SW 1271 (cell line): ENCODE data around the gene SUN2.

Experiments
- DNase-seq, 2 experiments: peaks; one replicate each; lab custom pipeline; 2025; lab: John Stamatoyannopoulos, UW

SUN2 gene

DNA sequence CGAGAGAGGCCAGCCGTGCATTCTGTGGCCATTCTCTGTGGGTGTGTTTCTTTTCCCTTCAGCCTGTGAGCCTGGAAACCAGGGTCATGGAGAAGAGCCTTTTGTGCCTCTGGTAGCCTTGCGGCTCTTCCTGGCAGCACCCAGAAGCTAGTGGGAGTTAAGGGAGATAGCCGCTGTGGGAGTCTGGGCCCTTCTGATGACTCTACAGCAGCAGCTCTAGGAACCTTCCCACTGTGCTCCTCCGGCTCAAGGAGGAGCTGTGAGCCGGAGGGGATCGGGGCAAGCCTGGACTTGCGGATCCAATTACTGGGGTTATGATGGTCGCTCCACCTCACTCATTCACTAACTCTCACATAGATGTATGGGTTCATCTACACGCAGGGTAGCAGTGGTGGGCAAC is 39.5 kb downstream of the SUN2 start:
- no peak for DNase-seq

DNA sequence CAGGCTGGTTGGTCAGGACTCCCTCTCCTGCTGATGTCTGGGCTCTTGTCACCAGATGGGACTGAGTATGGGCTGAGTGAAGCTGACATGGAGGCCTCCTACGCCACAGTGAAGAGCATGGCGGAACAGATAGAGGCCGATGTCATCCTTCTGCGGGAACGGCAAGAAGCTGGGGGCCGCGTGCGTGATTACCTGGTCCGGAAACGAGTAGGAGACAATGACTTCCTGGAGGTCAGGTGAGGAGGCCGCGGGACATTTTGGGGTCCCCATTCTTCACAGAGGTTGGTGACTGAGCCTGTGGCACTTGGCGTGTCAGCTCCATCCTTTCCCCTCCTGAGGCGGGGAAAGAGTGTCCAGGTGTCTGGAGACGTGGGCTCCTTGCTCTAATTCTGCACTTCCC is 39.9 kb downstream of the SUN2 start:
- no peak for DNase-seq

DNA sequence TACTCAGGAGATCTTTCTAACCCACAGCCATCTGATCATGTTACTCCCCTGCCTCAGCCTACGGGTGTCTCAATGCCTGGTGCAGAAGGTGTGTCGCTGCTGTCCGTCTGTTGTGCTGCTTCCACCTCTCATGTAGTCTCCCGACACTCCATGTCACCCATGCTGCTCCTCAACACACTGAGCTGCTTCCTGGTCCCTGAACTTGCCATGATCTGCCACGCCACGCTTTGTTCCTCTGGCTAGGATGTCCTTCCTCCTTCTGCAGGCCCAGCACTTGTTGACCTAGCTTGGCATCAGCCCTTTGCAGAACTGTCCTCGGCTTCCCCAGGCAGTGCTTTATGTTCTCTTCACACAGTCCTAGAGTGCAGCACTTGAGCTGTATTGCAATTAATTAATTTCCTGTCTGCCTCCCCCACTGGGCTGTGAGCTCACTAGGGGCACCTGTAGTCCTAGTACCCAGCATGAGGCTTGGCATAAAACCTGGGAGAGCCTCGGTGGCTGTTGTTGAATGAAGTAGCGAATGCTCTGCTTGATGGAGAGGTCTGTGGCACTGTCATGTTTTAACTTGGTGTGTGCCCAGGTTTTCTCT is 40.5 kb downstream of the SUN2 start:
- no peak for DNase-seq

DNA sequence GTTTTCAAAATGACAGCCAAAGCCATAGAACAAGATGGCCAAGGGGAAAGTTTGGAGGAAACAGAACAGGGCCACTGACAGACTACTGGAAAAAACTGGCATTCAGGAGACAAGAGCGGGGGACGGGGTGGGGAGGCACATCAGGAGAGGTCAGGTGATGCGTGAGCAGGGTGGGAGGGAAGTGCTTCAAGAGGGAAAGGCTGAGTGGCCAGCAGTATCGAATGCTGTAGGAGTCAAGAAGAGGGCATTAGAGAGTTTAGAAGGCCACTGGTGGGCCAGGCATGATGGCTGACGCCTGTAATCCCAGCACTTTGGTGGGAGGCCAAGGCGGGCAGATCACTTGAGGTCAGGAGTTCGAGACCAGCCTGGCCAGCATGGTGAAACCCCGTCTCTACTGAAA is 41.9 kb downstream of the SUN2 start:
- DNase-seq = no peak

DNA sequence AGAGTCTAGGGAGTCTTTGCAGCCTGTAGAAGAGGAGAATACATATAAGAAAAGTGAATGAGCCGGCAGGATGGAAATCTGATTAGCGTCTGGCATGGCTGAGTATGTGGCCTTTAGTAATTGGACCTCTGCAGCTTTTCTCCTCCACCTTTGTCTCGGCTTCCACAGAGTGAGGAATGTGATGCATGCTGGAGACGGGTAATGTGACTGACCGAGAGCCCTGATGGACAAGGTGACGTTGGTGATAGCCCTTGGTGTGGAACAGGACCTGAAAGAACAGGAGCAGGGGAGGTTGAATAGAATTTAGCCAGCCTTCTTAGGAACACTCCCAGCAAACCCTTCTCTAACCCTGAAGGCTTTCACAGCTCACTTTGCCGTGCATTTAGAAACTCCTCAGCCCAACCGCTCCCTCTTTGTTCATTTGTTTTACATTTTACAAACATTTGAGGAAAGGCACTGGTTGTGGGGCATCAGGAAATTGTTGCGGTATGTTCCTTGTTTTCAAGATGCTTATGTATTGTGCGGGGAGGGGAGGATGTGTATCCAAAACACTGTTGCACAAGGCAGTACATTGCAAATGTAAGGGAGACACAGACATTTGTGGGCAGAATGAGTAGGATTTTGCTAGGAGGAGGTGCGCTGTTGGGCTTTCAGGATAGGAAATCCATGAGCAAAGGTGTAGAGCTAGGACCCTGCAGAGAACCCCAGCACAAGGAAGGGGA is 43.2 kb downstream of the SUN2 start:
- no peak for DNase-seq

DNA sequence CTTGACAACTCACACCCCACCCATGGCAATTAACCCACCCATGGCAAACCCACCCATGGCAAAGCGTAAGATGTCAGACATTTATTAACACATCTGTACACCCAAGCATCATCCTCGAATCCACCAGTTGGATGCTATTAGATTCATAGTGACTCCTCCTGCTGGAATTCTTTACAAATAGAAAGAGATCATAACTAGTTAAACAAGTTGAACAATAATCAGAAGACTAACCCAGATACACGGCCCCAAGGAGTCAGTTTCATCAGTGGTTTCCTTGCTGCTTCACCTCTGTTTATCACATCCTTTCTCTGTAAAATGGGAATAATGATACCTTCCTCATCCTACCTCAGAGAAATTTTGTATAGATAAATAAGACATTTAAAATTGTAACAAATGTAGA is 44.9 kb downstream of the SUN2 start:
- DNase-seq = no peak

DNA sequence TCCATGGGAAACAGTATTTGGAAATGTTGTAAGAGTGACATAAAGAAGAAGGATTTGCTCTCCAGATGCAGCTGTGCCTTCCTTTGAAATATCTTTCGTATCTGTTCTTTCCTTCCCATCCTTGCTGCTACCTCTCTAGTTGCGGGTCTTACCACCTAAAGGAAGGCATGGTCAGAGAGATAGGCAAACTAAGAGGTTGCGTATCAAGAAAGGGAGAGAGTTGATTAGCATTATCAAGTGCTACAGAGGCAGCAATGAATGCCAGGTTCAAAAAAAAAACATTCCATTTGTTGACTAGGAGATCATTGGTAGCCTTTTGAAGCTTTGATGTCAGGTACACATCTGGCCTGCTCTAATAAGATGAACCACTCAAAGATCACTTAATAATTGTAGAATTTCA is 45.4 kb downstream of the SUN2 start:
- no peak for DNase-seq

DNA sequence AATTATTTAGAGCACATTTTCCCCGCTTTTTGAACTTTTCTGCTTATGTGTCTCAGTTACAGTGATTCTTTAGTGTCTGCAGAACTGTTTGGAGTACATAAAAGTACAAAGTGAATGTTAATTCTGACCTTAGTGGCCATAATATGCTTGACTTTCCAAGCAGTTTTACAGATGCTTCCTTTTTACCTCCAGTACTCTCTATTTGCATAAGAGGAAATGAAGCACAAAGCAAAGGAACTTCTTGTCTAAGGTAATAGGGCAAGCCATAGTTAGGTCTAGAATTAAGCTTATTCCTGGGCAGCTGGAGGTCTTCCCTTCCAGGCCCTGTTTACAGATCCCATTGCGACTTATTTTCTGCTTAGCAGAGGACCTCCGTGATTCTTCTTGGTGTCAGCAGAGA is 46.5 kb downstream of the SUN2 start:
- DNase-seq = no peak

DNA sequence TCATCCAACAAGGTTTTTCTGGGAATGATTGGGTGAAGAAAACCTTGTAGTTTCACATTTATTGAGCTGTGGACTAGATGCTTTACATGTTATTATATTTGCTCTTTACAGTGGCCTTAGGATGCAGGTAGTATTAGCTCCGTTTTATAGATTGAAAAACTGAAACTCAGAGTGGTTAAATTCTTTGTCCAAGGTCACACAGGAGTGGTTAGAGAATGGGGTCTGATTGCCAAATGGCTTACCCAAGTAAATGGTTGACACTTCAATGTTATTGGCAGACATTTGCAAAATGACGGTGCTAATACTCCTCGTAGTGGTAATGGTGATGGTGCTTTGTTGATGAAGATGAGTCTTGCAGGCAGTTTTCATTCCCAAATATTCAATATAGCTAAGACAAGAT is 47.8 kb downstream of the SUN2 start:
- DNase-seq = no peak

DNA sequence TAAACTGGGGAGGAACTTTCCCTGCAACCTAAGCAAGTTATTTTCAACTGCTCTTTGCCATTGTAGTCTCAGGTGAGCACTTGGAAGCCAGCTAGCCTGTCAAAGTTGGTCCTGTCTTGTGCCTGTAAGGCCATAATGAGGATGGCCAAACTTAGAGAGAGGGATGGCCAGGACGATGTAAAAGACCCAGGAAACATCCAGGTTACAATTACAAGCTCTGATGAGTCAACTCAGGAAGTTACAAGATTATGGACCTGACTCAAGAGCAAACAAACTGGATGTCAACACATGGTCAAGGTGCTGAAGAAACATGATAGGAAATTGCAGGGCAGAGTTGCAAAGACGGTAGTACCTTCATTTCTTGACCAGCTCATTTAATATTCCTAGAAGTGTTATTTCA is 48.5 kb downstream of the SUN2 start:
- DNase-seq = peak in 1 of 2 experiments; percentile 55

DNA sequence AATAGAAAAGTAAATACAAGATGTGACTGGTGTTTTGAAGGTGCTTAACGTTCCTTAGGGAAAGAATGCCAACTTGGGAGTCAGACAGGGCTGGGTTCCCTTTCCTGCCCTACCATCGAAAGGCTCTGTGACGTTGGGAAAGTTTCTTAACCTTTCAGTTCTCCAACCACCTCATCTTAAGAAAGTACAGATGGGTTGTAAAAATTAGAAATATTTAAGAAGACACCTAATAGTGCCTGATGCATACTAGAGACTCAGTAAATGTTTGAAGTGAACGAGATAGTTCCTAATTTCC is 49.0 kb downstream of the SUN2 start:
- no peak for DNase-seq

DNA sequence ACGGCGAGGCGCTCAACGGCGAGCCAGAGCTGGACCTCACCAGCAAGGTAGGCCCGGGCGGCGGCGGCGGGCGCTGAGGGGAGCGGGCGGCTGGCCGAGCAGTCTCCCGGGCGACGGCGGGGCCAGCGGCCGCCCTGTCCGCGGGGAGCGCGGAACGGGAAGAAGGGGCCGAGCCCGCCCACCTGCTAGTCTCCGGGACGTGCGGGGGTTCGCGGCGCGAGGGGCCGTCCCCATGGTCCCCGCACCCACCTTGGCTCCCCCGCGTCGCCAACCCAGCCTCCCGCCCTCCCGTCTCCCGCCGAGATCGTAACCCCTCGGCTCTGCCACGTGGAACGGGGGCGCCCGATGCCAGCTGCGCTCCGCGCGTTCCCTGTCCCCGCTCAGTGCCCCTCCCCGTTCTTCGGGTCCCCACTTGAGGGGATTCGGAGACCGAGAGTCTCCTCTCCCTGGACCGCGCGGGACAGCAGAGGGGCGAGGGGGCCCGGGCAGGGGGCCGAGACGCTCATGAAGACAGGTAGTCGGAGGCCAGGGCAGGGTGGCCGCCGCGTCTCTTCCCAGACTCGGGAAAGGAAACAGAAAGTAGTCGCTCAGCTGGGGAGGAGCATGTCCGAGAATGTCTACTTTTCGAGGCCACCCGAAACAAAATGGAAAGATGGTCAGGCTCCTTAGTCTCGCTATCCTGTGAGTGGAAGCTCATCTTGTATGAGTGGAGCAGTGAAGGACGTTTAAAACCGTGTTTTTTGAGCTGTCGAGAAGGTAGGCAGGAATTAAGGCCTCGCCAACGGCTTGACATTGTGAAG is 49.5 kb downstream of the SUN2 start:
- no peak for DNase-seq

DNA sequence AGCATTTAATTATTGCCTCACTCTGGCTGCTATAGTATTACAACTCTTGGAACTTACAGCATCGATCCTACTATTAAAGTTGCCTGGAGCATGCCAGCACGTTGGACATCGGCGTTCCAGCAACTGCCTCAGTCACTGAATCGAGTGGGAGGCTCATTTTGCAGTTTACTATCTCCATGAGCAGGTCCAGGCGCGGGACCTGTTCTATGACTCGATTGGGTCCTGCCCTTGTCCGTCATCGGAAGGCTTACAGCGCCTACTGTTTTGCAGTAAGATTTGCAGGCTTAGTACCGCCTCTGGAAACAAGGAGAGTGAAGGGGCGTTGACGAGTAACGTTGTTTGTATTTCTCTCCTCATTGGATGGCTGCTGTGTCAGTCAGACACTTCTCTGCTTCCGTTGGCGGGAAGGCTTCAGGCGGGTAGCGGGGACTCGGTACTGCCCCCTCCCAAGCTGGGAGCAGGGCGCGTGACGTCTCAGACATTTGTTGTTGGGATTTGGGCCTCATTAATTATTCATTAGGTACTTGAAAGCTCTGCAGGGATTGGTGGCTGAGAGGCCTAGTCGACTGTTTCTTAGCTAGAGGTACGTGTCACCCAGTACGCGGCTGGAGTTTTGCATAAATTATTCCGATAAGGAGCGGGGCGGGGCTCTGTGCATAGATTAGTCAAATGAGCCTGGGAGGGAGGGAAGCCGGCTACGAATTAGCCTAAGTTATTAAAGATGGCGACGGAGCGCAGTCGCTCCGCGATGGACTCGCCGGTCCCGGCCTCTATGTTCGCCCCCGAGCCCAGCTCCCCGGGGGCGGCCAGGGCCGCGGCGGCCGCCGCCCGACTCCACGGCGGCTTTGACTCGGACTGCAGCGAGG is 50.3 kb downstream of the SUN2 start, which contains the start of gene GTPBP1:
Gene GTPBP1, plus strand, starts transcription at position 710 of the 866 bp plus-strand sequence. Its CDS starts 12 bp downstream, at position 722.
- DNase-seq = peak; percentile 96 to 99

DNA sequence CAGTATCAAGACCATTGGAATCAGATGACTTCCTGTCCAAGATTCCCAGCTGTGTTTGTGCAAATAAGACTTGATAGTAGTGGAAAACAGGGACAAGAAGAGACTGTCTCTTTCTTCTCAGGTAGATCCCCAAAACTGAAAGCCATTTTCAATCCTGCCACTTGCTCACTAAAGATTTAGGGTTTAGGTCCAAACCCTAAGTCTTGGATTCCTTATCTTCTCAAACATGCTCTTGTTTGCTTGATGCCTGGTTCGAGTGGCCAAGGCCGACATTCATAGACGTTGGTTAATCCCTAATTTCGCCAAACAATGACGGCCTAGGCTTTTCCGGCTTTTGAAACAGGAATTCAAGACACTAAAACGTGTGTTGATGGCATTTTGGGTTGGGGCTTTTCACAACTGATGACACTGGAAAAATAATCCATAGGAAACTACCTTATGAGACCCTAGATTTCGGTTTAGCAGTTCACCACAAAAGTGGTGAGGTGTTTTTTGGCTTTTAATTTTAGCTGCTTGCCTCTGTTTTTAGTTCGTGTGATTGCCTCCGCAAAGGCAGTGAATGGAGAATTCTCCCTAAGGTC is 51.1 kb downstream of the SUN2 start:
- DNase-seq = no peak

DNA sequence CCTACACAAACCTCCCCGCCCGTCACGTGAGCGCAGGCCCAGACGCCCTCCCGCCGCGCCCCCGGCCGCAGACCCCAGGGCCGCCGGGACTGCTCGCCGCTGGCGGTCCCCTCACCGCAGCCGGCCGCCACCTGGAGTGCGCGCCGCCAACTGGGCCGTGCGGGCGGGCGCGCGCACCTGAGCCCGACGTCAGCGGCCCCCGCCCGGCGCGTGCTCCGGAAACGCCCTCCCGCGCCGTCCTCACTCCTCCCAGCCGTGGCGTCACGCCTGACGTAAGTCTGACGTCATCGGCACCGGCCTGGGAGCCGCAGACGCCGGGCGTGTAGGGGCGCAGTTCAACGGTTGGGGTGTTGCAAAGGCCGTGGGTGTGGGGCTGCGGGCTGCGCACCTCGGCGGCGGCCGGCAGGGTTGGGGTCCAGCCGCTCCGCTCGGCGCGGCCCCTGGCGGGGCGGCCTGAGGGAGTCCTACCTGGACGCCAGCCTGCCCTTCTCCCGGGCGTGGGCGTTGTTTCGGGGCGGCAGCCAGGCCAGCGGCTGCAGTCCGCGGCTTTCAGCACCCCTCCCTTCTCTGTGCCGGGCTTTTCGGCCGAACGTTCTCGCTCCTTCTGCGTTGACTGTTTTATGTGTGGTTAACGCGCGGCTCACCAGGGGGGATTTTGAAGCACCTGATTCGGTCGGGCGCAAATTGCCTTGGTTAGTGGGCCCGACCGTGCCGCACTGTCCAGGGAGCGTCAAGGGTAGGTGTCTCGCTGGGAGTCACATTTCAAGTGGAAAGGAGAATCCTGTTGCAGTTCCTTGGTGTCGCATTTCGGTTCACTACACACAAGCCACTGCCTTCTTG is 54.8 kb downstream of the SUN2 start, which contains the start of gene JOSD1:
Gene JOSD1, minus strand, starts transcription at position 155 of the 840 bp plus-strand sequence. CDS start 956 bp downstream, outside the sequence.
- DNase-seq = peak; percentile 33 to 67

DNA sequence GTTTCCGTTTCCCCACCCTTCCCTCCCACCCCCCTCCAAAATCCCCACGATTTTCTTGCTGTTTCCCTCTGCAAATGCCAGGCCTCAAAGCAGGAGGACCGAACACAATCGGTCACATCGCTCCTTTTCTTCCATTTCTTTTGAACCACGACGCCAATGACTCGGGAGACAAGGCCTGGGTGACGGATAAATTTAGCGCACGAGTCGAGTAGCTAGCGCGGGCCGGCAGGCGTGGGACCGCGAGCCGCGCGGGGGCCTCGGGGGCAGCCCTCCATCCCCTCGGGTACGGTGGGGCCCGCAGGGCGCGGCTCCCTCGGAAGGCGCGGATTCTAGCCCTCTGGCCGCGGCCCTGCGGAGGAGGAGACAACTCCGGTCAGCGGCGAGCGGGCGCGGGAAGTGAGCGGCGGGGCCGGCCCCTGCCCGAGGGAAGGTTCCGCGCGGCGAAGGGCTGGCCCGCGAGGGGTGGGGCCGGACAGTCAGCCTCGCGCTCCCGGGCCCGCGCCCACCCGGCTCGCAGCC is 55.5 kb downstream of the SUN2 start:
- peak in 1 of 2 experiments; percentile 57 for DNase-seq

DNA sequence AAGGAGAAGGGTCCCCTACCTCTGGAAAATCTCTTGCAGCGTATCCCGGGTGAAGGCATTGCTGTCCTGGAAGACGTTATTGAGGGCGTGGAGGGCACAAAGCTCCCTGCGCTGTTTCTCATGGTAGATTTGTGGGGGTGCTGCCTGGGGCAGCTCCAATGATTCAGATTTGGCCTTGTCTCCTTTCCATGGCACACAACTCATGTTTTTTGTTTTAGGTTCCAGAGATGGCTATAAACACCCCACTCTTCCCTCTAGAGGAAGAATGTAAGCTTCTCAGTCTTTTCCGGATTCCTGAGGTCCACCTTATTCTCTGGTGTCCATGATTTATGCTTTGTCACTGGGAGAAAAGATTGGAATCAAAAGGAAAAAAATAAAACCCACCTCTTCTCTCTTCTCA is 56.0 kb downstream of the SUN2 start:
- peak in 1 of 2 experiments; percentile 19 for DNase-seq

DNA sequence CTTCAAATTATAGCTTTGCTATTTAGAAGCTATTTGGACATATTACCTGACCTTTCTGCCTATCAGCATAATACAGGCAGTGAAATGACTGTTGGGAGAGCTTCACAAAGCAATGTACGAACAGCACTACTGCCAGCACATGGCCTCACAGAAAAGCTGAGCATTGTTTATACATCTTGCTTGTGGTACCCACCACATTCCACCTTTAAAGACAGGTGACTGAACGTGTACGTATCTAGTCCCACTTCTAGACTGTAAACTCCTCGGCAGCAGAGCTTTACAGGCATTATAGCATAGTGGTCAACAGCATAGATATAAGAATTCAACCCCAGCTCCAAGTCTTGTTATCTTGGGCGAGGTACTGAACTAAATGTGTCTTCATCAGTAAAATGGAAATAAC is 56.7 kb downstream of the SUN2 start:
- DNase-seq = no peak

DNA sequence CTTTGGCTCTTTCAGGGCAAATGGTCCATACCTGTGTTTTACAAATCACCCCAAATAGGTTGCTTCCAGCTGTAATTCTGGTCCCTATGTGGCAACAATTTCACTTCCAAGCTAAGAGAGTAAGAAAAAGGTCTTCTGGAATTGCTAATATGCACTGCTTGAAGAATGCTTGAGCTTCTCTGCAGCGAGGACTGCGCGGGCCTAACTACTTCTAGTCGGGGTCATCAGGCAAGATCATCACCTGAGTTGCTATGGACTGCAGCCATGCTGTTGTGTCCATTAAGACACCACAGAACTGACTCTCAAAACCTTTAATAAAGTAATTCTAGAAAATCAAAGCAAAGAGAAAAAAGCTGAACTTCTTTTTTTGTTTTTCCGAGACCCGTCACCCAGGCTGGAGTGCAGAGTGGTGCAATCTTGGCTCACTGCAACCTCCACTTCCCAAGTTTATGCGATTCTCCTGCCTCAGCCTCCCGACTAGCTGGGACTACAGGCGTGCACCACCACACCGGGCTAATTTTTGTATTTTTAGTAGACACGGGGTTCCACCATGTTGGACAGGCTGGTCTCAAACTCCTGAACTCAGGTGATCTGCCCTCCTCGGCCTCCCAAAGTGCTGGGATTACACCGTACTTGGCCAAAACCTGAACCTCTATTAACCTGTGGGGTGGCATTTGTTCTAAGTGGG is 57.2 kb downstream of the SUN2 start:
- DNase-seq = no peak
